IMR-90 (cell line): ENCODE data around the gene COL4A2. TPM values are rescaled to one million over a fixed set of nuclear protein-coding genes. Genes with fewer than 3 reads are reported as not detected.
A peak's percentile ranks its signal among the peaks of the same experiment; 100 is the strongest.

Source experiments
- FOS ChIP-seq: fragments of 150-350 bp; IDR thresholded peaks from 2 replicates; pipeline ENCODE4 v1.6.1; 2016; ENCODE audit warnings: low read depth, low read length
- RCOR1 ChIP-seq: IDR thresholded peaks from 2 replicates; pipeline ENCODE4 v1.6.1; 2012; ENCODE audit warnings: mild to moderate bottlenecking, low read length, improper control_type of control experiment; ENCODE audit not compliant: insufficient replicate concordance
- USF2 ChIP-seq: fragments of 150-350 bp; IDR thresholded peaks from 2 replicates; pipeline ENCODE4 v1.6.1; 2017; ENCODE audit warnings: mild to moderate bottlenecking, antibody characterized with exemption, low read length, low read depth
- polyA plus RNA-seq, 3 experiments: library from polyadenylated mRNA; depleted of rRNA; stranded (reverse); fragments of >200 nt; gene quantifications; 2 replicates each; pipeline ENCODE4 v1.2.3, GENCODE V29; 2012; ENCODE audit warnings: low replicate concordance in 1 of 3
- total RNA-seq: library from RNA; depleted of rRNA; stranded (reverse); fragments of >200 nt; gene quantifications from 2 replicates; pipeline ENCODE4 v1.2.3, GENCODE V29; 2012
- TF ChIP-seq, protein P1 (sequence below): conservative IDR thresholded peaks from 2 replicates; pipeline ENCODE4 v1.5.1; 2012; ENCODE audit warnings: mild to moderate bottlenecking, low read depth, low read length, improper control_type of control experiment

Gene COL4A2
- total and polyA plus RNA-seq, 2 of the 4 experiments (the other 2 are of a cell fraction), result 90.7 to 457 TPM

DNA sequence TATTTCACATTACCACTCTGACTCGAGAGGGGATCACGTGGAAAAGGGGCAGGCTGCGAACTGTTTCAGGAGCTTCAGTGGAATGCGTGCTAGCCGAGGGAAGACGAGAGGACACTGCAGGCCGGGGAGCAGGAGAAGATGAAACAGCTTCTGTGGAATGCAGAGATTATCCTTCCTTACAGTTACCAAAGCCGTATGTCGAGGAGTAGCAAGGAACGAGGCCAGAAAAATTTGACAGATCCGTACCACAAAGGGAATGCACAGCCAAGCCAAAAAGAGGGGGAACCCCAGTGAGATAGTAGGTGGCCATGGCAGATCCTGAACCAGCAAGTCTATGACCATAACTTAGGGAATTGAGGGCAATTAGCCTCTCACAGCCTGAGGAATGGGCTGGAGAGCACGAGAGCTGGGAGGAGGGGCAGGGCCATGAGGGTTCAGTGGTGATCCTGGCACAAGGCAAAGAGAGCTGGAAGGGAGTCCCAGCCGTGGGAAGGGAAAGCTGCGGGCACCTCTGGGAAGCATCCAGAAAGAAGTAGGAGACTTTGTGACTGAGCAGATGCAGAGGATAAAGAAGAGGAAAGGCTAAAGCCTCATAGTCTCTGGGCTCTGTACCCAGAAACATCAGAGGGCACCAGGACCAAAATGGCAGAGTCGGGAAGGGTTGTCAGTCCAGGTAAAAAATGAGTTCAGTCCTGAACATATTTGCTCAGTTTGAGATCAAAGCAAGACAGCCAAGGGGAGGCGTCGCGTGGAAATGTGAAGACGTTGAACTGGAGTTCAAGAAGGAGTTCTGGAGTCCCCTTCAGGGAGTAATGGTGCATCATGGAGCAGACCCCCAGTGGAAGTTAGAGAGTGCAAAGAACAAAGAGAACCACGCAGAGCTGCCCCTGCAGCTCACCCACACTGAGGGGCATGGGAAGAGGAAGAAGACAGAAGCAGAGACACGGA, 5.2 kb upstream of the COL4A2 start (continued):
- no peak for TF ChIP-seq RCOR1
- no peak for TF ChIP-seq FOS
- TF ChIP-seq, protein P1, sequence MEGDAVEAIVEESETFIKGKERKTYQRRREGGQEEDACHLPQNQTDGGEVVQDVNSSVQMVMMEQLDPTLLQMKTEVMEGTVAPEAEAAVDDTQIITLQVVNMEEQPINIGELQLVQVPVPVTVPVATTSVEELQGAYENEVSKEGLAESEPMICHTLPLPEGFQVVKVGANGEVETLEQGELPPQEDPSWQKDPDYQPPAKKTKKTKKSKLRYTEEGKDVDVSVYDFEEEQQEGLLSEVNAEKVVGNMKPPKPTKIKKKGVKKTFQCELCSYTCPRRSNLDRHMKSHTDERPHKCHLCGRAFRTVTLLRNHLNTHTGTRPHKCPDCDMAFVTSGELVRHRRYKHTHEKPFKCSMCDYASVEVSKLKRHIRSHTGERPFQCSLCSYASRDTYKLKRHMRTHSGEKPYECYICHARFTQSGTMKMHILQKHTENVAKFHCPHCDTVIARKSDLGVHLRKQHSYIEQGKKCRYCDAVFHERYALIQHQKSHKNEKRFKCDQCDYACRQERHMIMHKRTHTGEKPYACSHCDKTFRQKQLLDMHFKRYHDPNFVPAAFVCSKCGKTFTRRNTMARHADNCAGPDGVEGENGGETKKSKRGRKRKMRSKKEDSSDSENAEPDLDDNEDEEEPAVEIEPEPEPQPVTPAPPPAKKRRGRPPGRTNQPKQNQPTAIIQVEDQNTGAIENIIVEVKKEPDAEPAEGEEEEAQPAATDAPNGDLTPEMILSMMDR, result no peak
- TF ChIP-seq USF2, result peak; percentile 67
